Naive B cell (primary cell): Measurements from ENCODE around the gene SKIL. TPM values are rescaled to one million over a fixed set of nuclear protein-coding genes. Genes with fewer than 3 reads are reported as not detected.

Experiments
- ATAC-seq, 2 donors: fragments of 150-1000 bp; cut with Tn5 transposase; 2 replicates each; pipeline ENCODE4 v1.10.0; 2021; ENCODE audit warnings: low read depth in 2 of 2, mild to moderate bottlenecking in 2 of 2, moderate library complexity in 2 of 2
- DNase-seq: peaks from one replicate; pipeline ENCODE4 v3.0.0; 2022
- H3K27ac Mint-ChIP-seq, 6 donors: one replicate each; pipeline ENCODE4 v1.8.0; 2020 to 2022; ENCODE audit warnings: mild to moderate bottlenecking in 6 of 6, mixed read lengths in 6 of 6, moderate library complexity in 5 of 6, inconsistent platforms in 2 of 6
- H3K27me3 Mint-ChIP-seq, 3 donors: one replicate each; pipeline ENCODE4 v1.8.0; 2021 to 2022; ENCODE audit warnings: mixed read lengths in 3 of 3, mild to moderate bottlenecking in 1 of 3
- H3K36me3 Mint-ChIP-seq, 2 donors: one replicate each; pipeline ENCODE4 v1.8.0; 2020 to 2022; ENCODE audit warnings: mixed read lengths in 2 of 2, inconsistent platforms in 1 of 2, mild to moderate bottlenecking in 1 of 2
- H3K4me1 Mint-ChIP-seq, 3 donors: one replicate each; pipeline ENCODE4 v1.8.0; 2020 to 2022; ENCODE audit warnings: mixed read lengths in 3 of 3, inconsistent platforms in 1 of 3, mild to moderate bottlenecking in 1 of 3, moderate library complexity in 1 of 3
- H3K4me3 Mint-ChIP-seq, 8 donors: one replicate each; pipeline ENCODE4 v1.8.0; 2020 to 2022; ENCODE audit warnings: mild to moderate bottlenecking in 8 of 8, mixed read lengths in 8 of 8, moderate library complexity in 8 of 8, inconsistent platforms in 2 of 8
- H3K9me3 Mint-ChIP-seq, 7 donors: one replicate each; pipeline ENCODE4 v1.8.0; 2020 to 2022; ENCODE audit warnings: mixed read lengths in 7 of 7, mild to moderate bottlenecking in 5 of 7, inconsistent platforms in 2 of 7, moderate library complexity in 1 of 7
- polyA plus RNA-seq, 6 donors: library from polyadenylated mRNA; unstranded; fragments of 300-500 nt; fragmentation: Illumina TruSeq; gene quantifications; one replicate each; pipeline ENCODE4 v1.2.3, GENCODE V29; 2021; ENCODE audit warnings: low read depth in 6 of 6

Gene SKIL
- polyA plus RNA-seq, 6 donors from 2014 or later: 12.3 to 28.5 (median 25.2) TPM

GRCh38 chr3:170356596-170357175 is 829 bp upstream of the SKIL start:
- Mint-ChIP-seq H3K9me3 (no peaks in the 10 kb centered on the region), H3K4me3 (peak overlapping the region; percentile 82 to 96 (median 88)), H3K27ac (peak overlapping the region; percentile 99 to 100 (median 99)), H3K27me3 (no peaks in the 10 kb centered on the region), H3K36me3 (peaks cover 17 to 19% of the 10 kb centered on the region in 2 donors), H3K4me1 (peaks cover 52 to 72% (median 71%) of the 10 kb centered on the region in 3 donors)
- ATAC-seq (peak; percentile 24 to 26), DNase-seq (peak; percentile 87)

- ATAC-seq: peak; percentile 22 to 26
- Mint-ChIP-seq H3K9me3 (no peaks in the 10 kb centered on the region), H3K27ac (peak overlapping the region; percentile 98 to 100 (median 99)), H3K27me3 (no peaks in the 10 kb centered on the region), H3K4me3 (peak overlapping the region; percentile 86 to 97 (median 95)), H3K36me3 (peaks cover 20 to 22% of the 10 kb centered on the region in 2 donors), H3K4me1 (peaks cover 51 to 73% (median 66%) of the 10 kb centered on the region in 3 donors)
- DNase-seq: peak; percentile 81
These were observed 811 bp downstream of the SKIL start for GRCh38 chr3:170358042-170359010.

DNA sequence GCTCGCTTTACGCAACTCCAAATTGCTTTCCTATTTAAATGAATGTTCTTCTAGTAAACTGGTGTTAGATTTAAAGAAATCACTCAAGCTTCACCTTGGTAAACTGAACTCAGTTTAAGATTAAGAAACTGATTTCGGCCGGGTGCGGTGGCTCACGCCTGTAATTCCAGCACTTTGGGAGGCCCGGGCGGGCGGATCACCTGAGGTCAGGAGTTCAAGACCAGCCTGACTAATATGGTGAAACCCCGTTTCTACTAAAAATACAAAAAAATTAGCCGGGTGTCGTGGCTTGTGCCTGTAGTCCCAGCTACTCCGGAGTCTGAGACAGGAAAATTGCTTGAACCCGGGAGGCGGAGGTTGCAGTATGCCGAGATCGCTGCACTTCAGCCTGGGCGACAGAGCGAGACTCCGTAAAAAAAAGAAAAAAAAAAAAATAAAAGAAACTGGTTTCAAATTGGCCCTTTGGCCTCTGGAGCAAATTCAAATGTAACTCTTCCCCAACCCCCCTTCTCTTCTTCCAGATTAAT is 1.7 kb downstream of the SKIL start:
- H3K27me3 Mint-ChIP-seq: no peaks in the 10 kb centered on the region
- peak overlapping the region; percentile 86 to 97 (median 95) for H3K4me3 Mint-ChIP-seq
- DNase-seq: no peak
- peak overlapping the region in 5 of 6 donors; percentile 93 to 100 (median 99) for H3K27ac Mint-ChIP-seq
- H3K36me3 Mint-ChIP-seq: peaks cover 20 to 22% of the 10 kb centered on the region in 2 donors
- ATAC-seq: no peak
- peaks cover 44 to 73% (median 63%) of the 10 kb centered on the region in 3 donors for H3K4me1 Mint-ChIP-seq
- no peaks in the 10 kb centered on the region for H3K9me3 Mint-ChIP-seq

- Mint-ChIP-seq H3K36me3 (peaks cover 22 to 27% of the 10 kb centered on the region in 2 donors), H3K27ac (peak overlapping the region in 4 of 6 donors; percentile 22 to 100 (median 80)), H3K4me1 (peaks cover 41 to 70% (median 58%) of the 10 kb centered on the region in 3 donors), H3K9me3 (no peaks in the 10 kb centered on the region), H3K27me3 (no peaks in the 10 kb centered on the region), H3K4me3 (peak overlapping the region; percentile 3 to 96 (median 65))
- DNase-seq (no peak), ATAC-seq (no peak)
These were observed 3.0 kb downstream of the SKIL start for GRCh38 chr3:170360466-170360865.

DNA sequence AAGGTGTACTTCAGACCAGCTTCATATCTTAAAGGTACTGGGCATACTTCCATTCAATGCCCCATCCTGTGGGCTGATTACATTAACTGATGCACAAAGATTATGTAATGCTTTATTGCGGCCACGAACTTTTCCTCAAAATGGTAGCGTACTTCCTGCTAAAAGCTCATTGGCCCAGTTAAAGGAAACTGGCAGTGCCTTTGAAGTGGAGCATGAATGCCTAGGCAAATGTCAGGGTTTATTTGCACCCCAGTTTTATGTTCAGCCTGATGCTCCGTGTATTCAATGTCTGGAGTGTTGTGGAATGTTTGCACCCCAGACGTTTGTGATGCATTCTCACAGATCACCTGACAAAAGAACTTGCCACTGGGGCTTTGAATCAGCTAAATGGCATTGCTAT is 3.4 kb downstream of the SKIL start:
- no peaks in the 10 kb centered on the region for H3K9me3 Mint-ChIP-seq
- H3K27ac Mint-ChIP-seq: peak overlapping the region in 5 of 6 donors; percentile 12 to 100 (median 42)
- no peak for ATAC-seq
- H3K4me3 Mint-ChIP-seq: peak overlapping the region in 7 of 8 donors; percentile 3 to 90 (median 72)
- peaks cover 36 to 66% (median 54%) of the 10 kb centered on the region in 3 donors for H3K4me1 Mint-ChIP-seq
- H3K36me3 Mint-ChIP-seq: peaks cover 22 to 27% of the 10 kb centered on the region in 2 donors
- DNase-seq: no peak
- H3K27me3 Mint-ChIP-seq: no peaks in the 10 kb centered on the region

GRCh38 chr3:170361711-170362110 is 4.2 kb downstream of the SKIL start:
- Mint-ChIP-seq H3K9me3 (no peaks in the 10 kb centered on the region), H3K27ac (peak overlapping the region in 5 of 6 donors; percentile 13 to 100 (median 56)), H3K36me3 (peaks cover 22 to 27% of the 10 kb centered on the region in 2 donors), H3K4me1 (peaks cover 35 to 65% (median 47%) of the 10 kb centered on the region in 3 donors), H3K27me3 (no peaks in the 10 kb centered on the region), H3K4me3 (peak overlapping the region; percentile 6 to 90 (median 60))
- DNase-seq (no peak), ATAC-seq (no peak)

DNA sequence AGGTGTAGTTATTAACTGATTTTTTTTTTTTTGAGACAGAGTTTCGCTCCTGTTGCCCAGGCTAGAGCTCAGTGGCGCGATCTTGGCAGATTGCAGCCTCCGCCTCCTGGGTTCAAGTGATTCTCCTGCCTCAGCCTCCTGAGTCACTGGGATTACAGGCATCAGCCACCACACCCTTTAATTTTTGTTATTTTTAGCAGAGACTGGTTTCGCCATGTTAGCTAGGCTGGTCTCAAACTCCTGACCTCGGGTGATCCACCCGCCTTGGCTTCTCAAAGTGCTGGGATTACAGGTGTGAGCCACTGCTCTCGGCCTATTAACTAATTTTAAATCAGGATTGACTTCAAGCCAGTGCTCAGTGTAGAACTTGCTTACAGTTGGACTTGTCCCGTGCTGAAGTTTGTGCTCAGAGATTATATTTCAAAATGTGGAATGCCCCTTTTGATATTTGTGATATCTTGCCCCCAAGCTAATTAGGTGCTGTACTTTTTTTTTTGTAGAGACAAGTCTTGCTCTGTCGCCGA is 6.0 kb downstream of the SKIL start:
- DNase-seq (no peak), ATAC-seq (no peak)
- no peaks in the 10 kb centered on the region for H3K9me3 Mint-ChIP-seq
- H3K4me1 Mint-ChIP-seq: peaks cover 29 to 77% (median 47%) of the 10 kb centered on the region in 3 donors
- H3K4me3 Mint-ChIP-seq: peak overlapping the region; percentile 6 to 70 (median 38)
- H3K36me3 Mint-ChIP-seq: peaks cover 15 to 27% of the 10 kb centered on the region in 2 donors
- H3K27ac Mint-ChIP-seq: peak overlapping the region in 4 of 6 donors; percentile 22 to 100 (median 44)
- H3K27me3 Mint-ChIP-seq: no peaks in the 10 kb centered on the region

DNA sequence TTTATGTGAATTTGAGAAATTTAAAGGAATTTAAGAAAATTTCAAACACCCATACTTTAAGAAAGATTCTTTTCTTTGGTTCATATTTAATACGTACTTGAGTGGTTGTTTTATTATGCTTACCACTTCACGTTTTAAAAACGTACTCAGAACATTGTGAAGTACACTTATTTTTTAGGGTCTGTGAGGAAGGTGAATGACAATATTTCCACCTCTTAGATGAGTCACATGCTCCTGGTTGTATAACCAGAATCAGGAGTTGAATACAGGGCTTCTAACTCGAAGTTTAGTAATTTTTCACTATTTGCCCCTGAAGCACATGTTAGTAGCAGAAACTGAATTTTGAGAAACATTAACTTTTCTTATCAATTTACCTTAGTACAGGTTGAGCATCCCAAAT is 7.5 kb downstream of the SKIL start:
- ATAC-seq (no peak), DNase-seq (no peak)
- Mint-ChIP-seq H3K36me3 (peaks cover 15 to 26% of the 10 kb centered on the region in 2 donors), H3K4me3 (peak overlapping the region in 6 of 8 donors; percentile 18 to 68 (median 45)), H3K27me3 (no peaks in the 10 kb centered on the region), H3K4me1 (peaks cover 23 to 81% (median 40%) of the 10 kb centered on the region in 3 donors), H3K27ac (peak overlapping the region in 2 of 6 donors; percentile 38 to 76), H3K9me3 (no peaks in the 10 kb centered on the region)

- peaks cover 25 to 77% (median 46%) of the 10 kb centered on the region in 3 donors for H3K4me1 Mint-ChIP-seq
- DNase-seq: no peak
- H3K4me3 Mint-ChIP-seq: peak overlapping the region; percentile 20 to 82 (median 71)
- H3K9me3 Mint-ChIP-seq: no peaks in the 10 kb centered on the region
- H3K36me3 Mint-ChIP-seq: peaks cover 0 to 10% of the 10 kb centered on the region in 2 donors
- H3K27ac Mint-ChIP-seq: peak overlapping the region in 5 of 6 donors; percentile 70 to 92 (median 82)
- peak; percentile 62 to 70 for ATAC-seq
- H3K27me3 Mint-ChIP-seq: no peaks in the 10 kb centered on the region
These were observed 10.3 kb downstream of the SKIL start for GRCh38 chr3:170367797-170368196.

GRCh38 chr3:170368921-170369320 is 11.4 kb downstream of the SKIL start:
- H3K4me3 Mint-ChIP-seq: peak overlapping the region in 3 of 8 donors; percentile 32 to 47 (median 42)
- DNase-seq: no peak
- peak overlapping the region in 1 of 6 donors; percentile 70 for H3K27ac Mint-ChIP-seq
- ATAC-seq: no peak
- peaks cover 0 to 10% of the 10 kb centered on the region in 2 donors for H3K36me3 Mint-ChIP-seq
- H3K9me3 Mint-ChIP-seq: no peaks in the 10 kb centered on the region
- H3K27me3 Mint-ChIP-seq: no peaks in the 10 kb centered on the region
- peaks cover 25 to 76% (median 44%) of the 10 kb centered on the region in 3 donors for H3K4me1 Mint-ChIP-seq

GRCh38 chr3:170372190-170372879 is 14.8 kb downstream of the SKIL start:
- no peaks in the 10 kb centered on the region for H3K9me3 Mint-ChIP-seq
- H3K27me3 Mint-ChIP-seq: no peaks in the 10 kb centered on the region
- H3K4me3 Mint-ChIP-seq: peak overlapping the region in 2 of 8 donors; percentile 10 to 36
- H3K27ac Mint-ChIP-seq: peak overlapping the region in 3 of 6 donors; percentile 17 to 71 (median 33)
- ATAC-seq (no peak), DNase-seq (no peak)
- peaks cover 0 to 4% of the 10 kb centered on the region in 2 donors for H3K36me3 Mint-ChIP-seq
- peaks cover 33 to 74% (median 42%) of the 10 kb centered on the region in 3 donors for H3K4me1 Mint-ChIP-seq

GRCh38 chr3:170383567-170383966 is 26.1 kb downstream of the SKIL start:
- peaks cover 7 to 26% (median 20%) of the 10 kb centered on the region in 3 donors for H3K4me1 Mint-ChIP-seq
- no peaks in the 10 kb centered on the region for H3K27me3 Mint-ChIP-seq
- ATAC-seq: no peak
- no peak overlapping the region for H3K4me3 Mint-ChIP-seq
- H3K36me3 Mint-ChIP-seq: peaks cover 9 to 30% of the 10 kb centered on the region in 2 donors
- no peak for DNase-seq
- H3K27ac Mint-ChIP-seq: peak overlapping the region in 5 of 6 donors; percentile 49 to 93 (median 68)
- peaks cover 0 to 3% (median 0%) of the 10 kb centered on the region in 7 donors for H3K9me3 Mint-ChIP-seq
